PC-3 (cell line): ENCODE results near the gene PIEZO2. TPM values are rescaled to one million over a fixed set of nuclear protein-coding genes. Genes with fewer than 3 reads are reported as not detected.

Experiments
- ATAC-seq: fragments of 200-7000 bp; cut with Tn5 transposase; 2 replicates; pipeline ENCODE4 v1.9.1; 2020; ENCODE audit warnings: mild to moderate bottlenecking, moderate library complexity
- BruUV-seq: library from RNA; stranded (reverse); fragments of 400-500 nt; replicated peaks from 2 replicates; lab custom pipeline; 2021; lab: Mats Ljungman, UMichigan
- CTCF ChIA-PET: fragments of 300-600 bp; sonication (Branson Sonifier 250); formaldehyde crosslinking; loops from one replicate; lab custom pipeline; 2022; ENCODE audit warnings: antibody characterized with exemption; lab: Charles Lee
- POLR2A ChIA-PET: fragments of 300-600 bp; sonication (Branson Sonifier 250); formaldehyde crosslinking; loops from one replicate; lab custom pipeline; 2022; ENCODE audit warnings: antibody characterized with exemption; ENCODE audit not compliant: unreplicated experiment; lab: Charles Lee
- DNase-seq: peaks from one replicate; pipeline ENCODE4 v3.0.0-alpha.2; 2015
- H2AFZ ChIP-seq: fragments of 300-600 bp; sonication (generic); 2 replicates; pipeline ENCODE4 v1.6.0; 2016; ENCODE audit warnings: antibody characterized with exemption, low read length
- H3F3A ChIP-seq: fragments of 300-600 bp; sonication (generic); one replicate; pipeline ENCODE4 v1.6.0; 2017; ENCODE audit warnings: antibody characterized with exemption, low read length, control low read depth, mild to moderate bottlenecking; ENCODE audit not compliant: unreplicated experiment
- H3K27ac ChIP-seq: fragments of 300-600 bp; sonication (generic); 2 replicates; pipeline ENCODE4 v1.5.1; 2016; ENCODE audit warnings: mild to moderate bottlenecking, low read length
- H3K27me3 ChIP-seq: fragments of 300-600 bp; sonication (generic); 2 replicates; pipeline ENCODE4 v1.6.1; 2016; ENCODE audit warnings: low read length, mixed read lengths
- H3K36me3 ChIP-seq: fragments of 300-600 bp; sonication (generic); 2 replicates; pipeline ENCODE4 v1.6.1; 2016; ENCODE audit warnings: low read depth, mixed run types, low read length, mixed read lengths
- H3K4me1 ChIP-seq: fragments of 300-600 bp; sonication (generic); 2 replicates; pipeline ENCODE4 v1.5.1; 2016; ENCODE audit warnings: low read length; ENCODE audit not compliant: insufficient read depth
- H3K4me2 ChIP-seq: fragments of 300-600 bp; sonication (generic); 2 replicates; pipeline ENCODE4 v1.6.0; 2016; ENCODE audit warnings: low read length
- H3K4me3 ChIP-seq: fragments of 300-600 bp; sonication (generic); 2 replicates; pipeline ENCODE4 v1.5.1; 2016; ENCODE audit warnings: mild to moderate bottlenecking, low read length, mixed read lengths
- H3K79me2 ChIP-seq: fragments of 300-600 bp; sonication (generic); 2 replicates; pipeline ENCODE4 v1.6.1; 2017; ENCODE audit warnings: low read length, mixed read lengths
- H3K9ac ChIP-seq: fragments of 300-600 bp; sonication (generic); 2 replicates; pipeline ENCODE4 v1.6.0; 2016; ENCODE audit warnings: mild to moderate bottlenecking, low read length
- H3K9me2 ChIP-seq: fragments of 300-600 bp; sonication (generic); replicated peaks from 2 replicates; pipeline ENCODE4 v1.6.1; 2016; ENCODE audit warnings: mixed run types, low read length, mixed read lengths
- H3K9me3 ChIP-seq: fragments of 300-600 bp; sonication (generic); 2 replicates; pipeline ENCODE4 v1.6.1; 2016; ENCODE audit warnings: low read length, mixed read lengths
- H4K20me1 ChIP-seq: fragments of 300-600 bp; sonication (generic); 2 replicates; pipeline ENCODE4 v1.6.1; 2016; ENCODE audit warnings: low read length, mixed read lengths
- CTCF ChIP-seq: fragments of 300-600 bp; sonication (generic); conservative IDR thresholded peaks from 2 replicates; pipeline ENCODE4 v1.5.1; 2017; ENCODE audit warnings: antibody characterized with exemption, low read depth, mild to moderate bottlenecking, low read length
- EZH2 ChIP-seq: fragments of 300-600 bp; sonication (generic); IDR thresholded peaks from one replicate; pipeline ENCODE4 v1.6.1; 2017; ENCODE audit warnings: antibody characterized with exemption, mild to moderate bottlenecking, low read length; ENCODE audit not compliant: unreplicated experiment
- EZH2phosphoT487 ChIP-seq: fragments of 300-600 bp; sonication (generic); IDR thresholded peaks from 2 replicates; pipeline ENCODE4 v1.6.1; 2018; ENCODE audit warnings: mild to moderate bottlenecking, antibody characterized with exemption, low read length, borderline replicate concordance
- intact Hi-C: fragments of 100-400 bp; cut with micrococcal nuclease; formaldehyde crosslinking; loops from 2 replicates; pipeline ENCODE4 v1.9.0; 2023
- total RNA-seq: library from RNA; depleted of rRNA; stranded (reverse); fragments of >200 nt; gene quantifications from 2 replicates; pipeline ENCODE4 v1.2.3, GENCODE V29; 2014

PIEZO2 gene
- total RNA-seq, 1 experiment from 2014 or later, result not detected

- Histone ChIP-seq H3K9me2 (no peaks in the 10 kb centered on the region), H3K79me2 (no peaks in the 10 kb centered on the region), H3K27me3 (peaks cover 21% of the 10 kb centered on the region), H3K4me2 (no peak overlapping the region), H3K4me1 (no peaks in the 10 kb centered on the region), H3K9me3 (no peaks in the 10 kb centered on the region), H3F3A (no peaks in the 10 kb centered on the region), H3K27ac (no peak overlapping the region), H4K20me1 (no peaks in the 10 kb centered on the region), H3K36me3 (no peaks in the 10 kb centered on the region), H3K4me3 (no peak overlapping the region), H2AFZ (no peak overlapping the region), H3K9ac (no peak overlapping the region)
- intact Hi-C loops, result no loop called here
- BruUV-seq, result no TSS peak
- ChIA-PET CTCF (no interaction called here), POLR2A (no interaction called here)
- DNase-seq (no peak), ATAC-seq (no peak)
- TF ChIP-seq EZH2phosphoT487 (no peak), EZH2 (no peak), CTCF (no peak)
Observed at GRCh38 chr18:11052800-11053199, 96.6 kb downstream of the PIEZO2 start.

- Histone ChIP-seq H3K9ac (no peak overlapping the region), H4K20me1 (no peaks in the 10 kb centered on the region), H3K4me2 (no peak overlapping the region), H3K27me3 (peaks cover 25% of the 10 kb centered on the region), H3K9me2 (no peaks in the 10 kb centered on the region), H3K79me2 (no peaks in the 10 kb centered on the region), H3K27ac (no peak overlapping the region), H3K4me3 (no peak overlapping the region), H3K36me3 (no peaks in the 10 kb centered on the region), H3F3A (no peaks in the 10 kb centered on the region), H3K4me1 (no peaks in the 10 kb centered on the region), H3K9me3 (no peaks in the 10 kb centered on the region), H2AFZ (no peak overlapping the region)
- no TSS peak for BruUV-seq
- DNase-seq (no peak), ATAC-seq (no peak)
- intact Hi-C loops, result no loop called here
- POLR2A ChIA-PET, result no interaction called here
- CTCF ChIA-PET, result no interaction called here
- TF ChIP-seq CTCF (no peak), EZH2phosphoT487 (no peak), EZH2 (no peak)
Observed at GRCh38 chr18:11051462-11051861, 97.9 kb downstream of the PIEZO2 start.

GRCh38 chr18:11050966-11051365 is 98.4 kb downstream of the PIEZO2 start:
- Histone ChIP-seq H3K4me2 (no peak overlapping the region), H3K9me2 (no peaks in the 10 kb centered on the region), H3K79me2 (no peaks in the 10 kb centered on the region), H3K4me1 (no peaks in the 10 kb centered on the region), H3K9me3 (no peaks in the 10 kb centered on the region), H3K27me3 (peaks cover 30% of the 10 kb centered on the region), H4K20me1 (no peaks in the 10 kb centered on the region), H3K9ac (no peak overlapping the region), H3F3A (no peaks in the 10 kb centered on the region), H3K36me3 (no peaks in the 10 kb centered on the region), H2AFZ (no peak overlapping the region), H3K27ac (no peak overlapping the region), H3K4me3 (no peak overlapping the region)
- DNase-seq, result no peak
- no TSS peak for BruUV-seq
- intact Hi-C loops, result no loop called here
- TF ChIP-seq EZH2phosphoT487 (no peak), EZH2 (no peak), CTCF (no peak)
- ChIA-PET POLR2A (no interaction called here), CTCF (no interaction called here)
- ATAC-seq, result no peak
